Activated T-cell treated with anti-CD3 and anti-CD28 coated beads, Interleukin-2, amount 50 U/mL, for 24 hours (primary cell): ENCODE data around the gene CHRNB1.

Source experiments
- DNase-seq: peaks from one replicate; pipeline ENCODE4 v3.0.0-alpha.2; 2020
- H3K27ac Mint-ChIP-seq: 2 replicates; pipeline ENCODE4 v1.8.0; 2020; ENCODE audit warnings: mild to moderate bottlenecking, mixed read lengths
- H3K27me3 Mint-ChIP-seq: 2 replicates; pipeline ENCODE4 v1.8.0; 2020; ENCODE audit warnings: mixed read lengths
- H3K36me3 Mint-ChIP-seq: 2 replicates; pipeline ENCODE4 v1.8.0; 2020; ENCODE audit warnings: low read depth, mixed read lengths
- H3K4me1 Mint-ChIP-seq: 2 replicates; pipeline ENCODE4 v1.8.0; 2020; ENCODE audit warnings: low read depth, mixed read lengths
- H3K4me3 Mint-ChIP-seq: 2 replicates; pipeline ENCODE4 v1.8.0; 2020; ENCODE audit warnings: mild to moderate bottlenecking, moderate library complexity, mixed read lengths
- H3K9me3 Mint-ChIP-seq: 2 replicates; pipeline ENCODE4 v1.8.0; 2020; ENCODE audit warnings: mixed read lengths

CHRNB1 gene

GRCh38 chr17:7408863-7409262, 36.0 kb upstream of the CHRNB1 start:
- no peak overlapping the region for H3K4me3 Mint-ChIP-seq
- H3K36me3 Mint-ChIP-seq: peaks cover under 1% of the 10 kb centered on the region
- no peak for DNase-seq
- peaks cover 8% of the 10 kb centered on the region for H3K27me3 Mint-ChIP-seq
- no peaks in the 10 kb centered on the region for H3K9me3 Mint-ChIP-seq
- peak overlapping the region; percentile 36 for H3K27ac Mint-ChIP-seq
- peaks cover 7% of the 10 kb centered on the region for H3K4me1 Mint-ChIP-seq

- Mint-ChIP-seq H3K27me3 (peaks cover 8% of the 10 kb centered on the region), H3K36me3 (no peaks in the 10 kb centered on the region), H3K4me1 (peaks cover 7% of the 10 kb centered on the region), H3K27ac (no peak overlapping the region), H3K4me3 (no peak overlapping the region), H3K9me3 (no peaks in the 10 kb centered on the region)
- no peak for DNase-seq
These were observed 35.1 kb upstream of the CHRNB1 start for GRCh38 chr17:7409716-7410115.

- Mint-ChIP-seq H3K36me3 (no peaks in the 10 kb centered on the region), H3K27me3 (peaks cover 4% of the 10 kb centered on the region), H3K9me3 (no peaks in the 10 kb centered on the region), H3K4me1 (peaks cover 3% of the 10 kb centered on the region), H3K4me3 (no peak overlapping the region), H3K27ac (no peak overlapping the region)
- DNase-seq: no peak
These were observed 34.0 kb upstream of the CHRNB1 start for GRCh38 chr17:7410634-7411426.

- no peaks in the 10 kb centered on the region for H3K36me3 Mint-ChIP-seq
- no peak overlapping the region for H3K4me3 Mint-ChIP-seq
- H3K27ac Mint-ChIP-seq: no peak overlapping the region
- no peaks in the 10 kb centered on the region for H3K9me3 Mint-ChIP-seq
- peaks cover 3% of the 10 kb centered on the region for H3K4me1 Mint-ChIP-seq
- H3K27me3 Mint-ChIP-seq: no peaks in the 10 kb centered on the region
- no peak for DNase-seq
These were observed 33.5 kb upstream of the CHRNB1 start for GRCh38 chr17:7411427-7411750.

- Mint-ChIP-seq H3K4me3 (no peak overlapping the region), H3K4me1 (peaks cover 3% of the 10 kb centered on the region), H3K9me3 (no peaks in the 10 kb centered on the region), H3K36me3 (no peaks in the 10 kb centered on the region), H3K27ac (no peak overlapping the region), H3K27me3 (no peaks in the 10 kb centered on the region)
- no peak for DNase-seq
These were observed 31.4 kb upstream of the CHRNB1 start for GRCh38 chr17:7413346-7413985.

GRCh38 chr17:7414837-7415236, 30.0 kb upstream of the CHRNB1 start:
- Mint-ChIP-seq H3K4me3 (no peak overlapping the region), H3K27me3 (no peaks in the 10 kb centered on the region), H3K4me1 (no peaks in the 10 kb centered on the region), H3K27ac (no peak overlapping the region), H3K9me3 (no peaks in the 10 kb centered on the region), H3K36me3 (no peaks in the 10 kb centered on the region)
- no peak for DNase-seq

- Mint-ChIP-seq H3K9me3 (no peaks in the 10 kb centered on the region), H3K27me3 (no peaks in the 10 kb centered on the region), H3K4me3 (no peak overlapping the region), H3K27ac (no peak overlapping the region), H3K36me3 (no peaks in the 10 kb centered on the region), H3K4me1 (no peaks in the 10 kb centered on the region)
- no peak for DNase-seq
These were observed 29.1 kb upstream of the CHRNB1 start for GRCh38 chr17:7415784-7416183.

- Mint-ChIP-seq H3K9me3 (no peaks in the 10 kb centered on the region), H3K27me3 (no peaks in the 10 kb centered on the region), H3K4me1 (no peaks in the 10 kb centered on the region), H3K36me3 (no peaks in the 10 kb centered on the region), H3K27ac (no peak overlapping the region), H3K4me3 (no peak overlapping the region)
- DNase-seq: no peak
These were observed 28.5 kb upstream of the CHRNB1 start for GRCh38 chr17:7416323-7416722.

- DNase-seq: no peak
- Mint-ChIP-seq H3K4me3 (no peak overlapping the region), H3K4me1 (no peaks in the 10 kb centered on the region), H3K36me3 (no peaks in the 10 kb centered on the region), H3K27ac (no peak overlapping the region), H3K9me3 (no peaks in the 10 kb centered on the region), H3K27me3 (no peaks in the 10 kb centered on the region)
These were observed 27.7 kb upstream of the CHRNB1 start for GRCh38 chr17:7417056-7417655.

- H3K27me3 Mint-ChIP-seq: no peaks in the 10 kb centered on the region
- H3K4me1 Mint-ChIP-seq: no peaks in the 10 kb centered on the region
- DNase-seq: no peak
- H3K4me3 Mint-ChIP-seq: no peak overlapping the region
- H3K9me3 Mint-ChIP-seq: no peaks in the 10 kb centered on the region
- H3K36me3 Mint-ChIP-seq: no peaks in the 10 kb centered on the region
- H3K27ac Mint-ChIP-seq: no peak overlapping the region
These were observed 26.2 kb upstream of the CHRNB1 start for GRCh38 chr17:7418472-7419152.

- H3K9me3 Mint-ChIP-seq: no peaks in the 10 kb centered on the region
- no peaks in the 10 kb centered on the region for H3K4me1 Mint-ChIP-seq
- DNase-seq: no peak
- H3K4me3 Mint-ChIP-seq: no peak within 1 kb of the TSS
- no peaks in the 10 kb centered on the region for H3K36me3 Mint-ChIP-seq
- H3K27me3 Mint-ChIP-seq: no peaks in the 10 kb centered on the region
- no peak within 1 kb of the TSS for H3K27ac Mint-ChIP-seq
These were observed 24.8 kb upstream of the CHRNB1 start, which contains the start of gene SPEM1 for GRCh38 chr17:7419819-7420610. SPEM1 (plus strand) TSS chr17:7420324; CDS start chr17:7420385, 61 bp downstream.

GRCh38 chr17:7421186-7421585, 23.7 kb upstream of the CHRNB1 start:
- no peaks in the 10 kb centered on the region for H3K27me3 Mint-ChIP-seq
- DNase-seq: no peak
- no peaks in the 10 kb centered on the region for H3K4me1 Mint-ChIP-seq
- no peak overlapping the region for H3K27ac Mint-ChIP-seq
- H3K4me3 Mint-ChIP-seq: no peak overlapping the region
- H3K9me3 Mint-ChIP-seq: no peaks in the 10 kb centered on the region
- no peaks in the 10 kb centered on the region for H3K36me3 Mint-ChIP-seq

- H3K27ac Mint-ChIP-seq: no peak overlapping the region
- no peaks in the 10 kb centered on the region for H3K9me3 Mint-ChIP-seq
- H3K36me3 Mint-ChIP-seq: no peaks in the 10 kb centered on the region
- no peak overlapping the region for H3K4me3 Mint-ChIP-seq
- H3K4me1 Mint-ChIP-seq: no peaks in the 10 kb centered on the region
- H3K27me3 Mint-ChIP-seq: no peaks in the 10 kb centered on the region
- DNase-seq: no peak
These were observed 21.2 kb upstream of the CHRNB1 start for GRCh38 chr17:7423679-7424078.

GRCh38 chr17:7425316-7425715, 19.5 kb upstream of the CHRNB1 start, which contains the start of gene SPEM2:
SPEM2 (plus strand) TSS chr17:7425616; CDS start chr17:7425689, 73 bp downstream.
- Mint-ChIP-seq H3K27me3 (no peaks in the 10 kb centered on the region), H3K27ac (no peak within 1 kb of the TSS), H3K4me1 (no peaks in the 10 kb centered on the region), H3K9me3 (no peaks in the 10 kb centered on the region), H3K4me3 (no peak within 1 kb of the TSS), H3K36me3 (no peaks in the 10 kb centered on the region)
- no peak for DNase-seq
